HG03045 (cell line): ENCODE results near the gene SEMA5B.

Experiments
- ATAC-seq: cut with Tn5 transposase; IDR thresholded peaks from one replicate; pipeline ENCODE4 v1.9.1; 2021; ENCODE audit warnings: mild to moderate bottlenecking, moderate library complexity; ENCODE audit not compliant: unreplicated experiment

The SEMA5B gene

DNA sequence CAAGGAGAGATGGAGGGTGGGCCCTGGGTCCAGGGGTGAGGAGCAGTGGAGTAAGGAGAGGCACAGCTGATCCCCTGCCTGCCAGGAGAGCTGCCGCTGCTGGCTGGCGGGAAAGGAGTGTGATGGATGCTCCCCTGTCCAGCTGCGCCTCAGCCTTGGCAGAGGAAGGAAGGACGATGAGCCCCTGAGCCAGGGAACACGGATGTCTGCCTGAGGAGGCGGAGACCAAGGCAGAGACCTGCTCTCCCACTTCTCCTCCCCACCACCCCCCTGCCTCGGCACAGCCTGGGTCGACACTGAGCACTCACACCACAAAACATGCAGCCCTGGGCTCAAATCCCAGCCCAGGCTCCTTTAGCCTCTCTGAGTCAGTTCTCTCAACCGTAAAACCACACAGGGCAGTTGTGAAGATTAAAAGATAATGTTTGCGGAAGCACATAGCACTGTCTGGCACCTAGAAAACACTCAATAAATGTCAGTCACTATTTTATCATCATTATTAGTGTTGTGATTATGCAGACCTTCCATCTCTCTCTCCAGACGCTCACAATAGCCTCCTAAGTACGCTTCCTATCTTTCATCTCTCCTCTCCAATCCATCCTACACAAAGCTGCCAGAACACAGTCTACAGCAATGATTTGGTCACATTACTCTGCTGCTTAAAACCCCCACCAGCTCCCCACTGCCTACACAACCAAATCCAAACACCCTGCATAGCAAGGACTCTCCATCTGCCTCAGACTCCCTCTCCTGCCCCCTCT lies 52.2 kb downstream of the SEMA5B start:
- no peak for ATAC-seq

DNA sequence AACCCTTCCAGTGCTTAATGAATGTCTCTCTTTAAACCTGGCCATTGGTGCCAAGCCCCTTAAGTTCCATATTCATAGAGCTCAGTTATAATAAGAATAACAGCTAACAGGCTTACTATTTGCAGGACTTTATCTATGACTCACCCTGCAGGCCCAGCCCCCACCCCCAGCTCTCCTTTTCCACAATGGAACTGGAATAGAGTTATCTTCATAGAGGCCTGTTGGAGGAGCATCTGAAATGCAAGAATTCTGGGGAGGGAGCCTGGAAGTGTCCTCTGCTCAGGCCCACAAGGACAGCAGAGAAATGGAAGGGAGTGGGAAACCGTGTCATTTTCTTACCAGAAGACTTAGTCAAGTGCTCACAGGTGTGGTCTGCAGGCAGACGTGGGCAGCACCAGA lies 52.8 kb downstream of the SEMA5B start:
- ATAC-seq: no peak

DNA sequence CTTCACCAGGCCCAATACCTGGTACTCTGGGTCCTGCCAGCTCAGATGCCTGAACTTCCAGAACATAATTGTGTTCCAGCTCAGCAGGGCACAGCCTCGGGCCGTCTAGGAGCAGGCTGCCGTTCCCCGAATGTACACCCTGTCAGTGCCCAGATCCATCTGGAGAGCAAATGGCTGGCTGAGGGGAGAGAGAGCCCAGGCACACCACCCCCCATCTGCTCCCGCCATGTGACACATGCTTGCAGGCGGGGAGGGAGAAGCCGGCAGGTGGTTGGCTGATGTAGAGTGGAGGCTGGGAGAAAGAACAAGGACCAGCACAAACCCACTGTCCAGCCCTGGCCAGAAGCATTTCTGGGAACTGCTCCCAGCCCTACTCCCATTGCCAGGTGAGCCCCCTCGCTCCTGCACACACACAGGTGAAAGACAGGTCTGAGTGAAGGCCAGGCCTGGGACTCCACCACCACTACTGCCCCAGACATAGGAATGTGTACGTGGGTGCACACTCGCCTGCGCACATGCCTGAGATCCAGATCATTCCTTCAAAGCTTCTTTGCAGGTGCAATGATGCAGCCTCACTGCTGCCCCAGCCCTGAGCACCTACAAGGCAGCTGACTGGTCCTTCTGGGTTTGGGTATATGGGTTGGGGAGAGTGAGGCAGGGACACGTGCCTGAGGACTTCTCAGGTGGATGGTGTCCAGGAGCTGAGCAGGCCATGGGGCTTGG lies 53.5 kb downstream of the SEMA5B start:
- no peak for ATAC-seq

DNA sequence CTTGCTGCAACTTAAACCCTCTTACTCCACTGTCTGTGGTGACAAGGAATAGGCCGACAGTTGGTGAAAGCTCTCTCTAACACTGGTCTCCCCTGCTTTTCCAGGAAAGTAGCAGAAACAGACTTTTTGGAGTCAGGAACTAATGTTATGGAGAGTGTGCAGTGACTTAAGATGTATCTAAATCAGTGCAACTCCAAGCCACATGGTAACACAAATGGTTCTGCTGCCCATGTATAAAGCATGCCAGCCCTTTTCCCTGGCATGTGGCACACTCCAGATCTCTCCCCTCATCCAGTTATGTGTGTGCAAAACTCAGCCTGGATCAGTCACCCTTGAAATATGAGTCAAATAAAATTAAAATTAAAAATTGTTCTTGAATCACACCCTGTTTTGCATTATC lies 55.4 kb downstream of the SEMA5B start:
- no peak for ATAC-seq

DNA sequence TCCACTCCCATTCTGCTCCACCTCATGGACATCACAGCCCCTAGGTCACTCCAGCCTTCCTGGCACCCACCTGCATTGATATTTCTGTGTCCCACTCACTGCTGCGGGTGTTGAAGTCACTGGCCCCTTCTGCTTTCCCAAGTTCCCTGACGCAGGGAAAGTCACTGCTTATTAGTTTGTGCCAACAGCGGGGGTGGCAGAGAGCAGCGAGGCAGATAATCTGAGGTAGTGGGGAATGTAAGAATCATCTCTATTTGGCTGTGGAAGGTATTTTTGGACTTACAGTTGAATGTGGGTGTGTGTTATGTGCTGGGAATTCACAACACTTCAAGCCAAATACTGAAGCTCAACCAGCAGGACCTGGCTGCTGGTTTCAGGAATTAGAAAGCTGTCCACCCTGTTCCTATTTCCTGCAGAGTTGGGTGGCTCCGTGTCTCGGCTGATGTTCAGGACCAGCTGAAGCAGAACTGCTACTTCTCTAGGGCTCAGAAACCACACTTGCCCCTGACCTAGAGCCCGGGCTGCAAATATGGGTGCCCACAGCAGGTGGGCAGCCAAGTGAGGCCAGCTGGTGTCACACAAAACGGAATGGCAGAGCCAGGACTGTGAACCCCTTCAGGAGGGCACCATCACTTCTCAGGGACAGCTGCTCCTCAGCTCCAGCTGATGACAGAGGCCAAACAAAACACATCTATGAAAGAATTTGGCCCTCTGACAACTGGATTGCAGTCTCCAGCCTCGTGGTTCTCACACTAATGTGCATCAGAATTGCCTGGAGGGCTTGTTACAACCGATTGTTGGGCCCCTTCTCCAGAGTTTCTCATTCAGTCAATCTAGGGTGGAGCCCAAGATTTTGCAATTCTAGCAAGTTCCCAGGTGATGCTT lies 57.7 kb downstream of the SEMA5B start:
- no peak for ATAC-seq

DNA sequence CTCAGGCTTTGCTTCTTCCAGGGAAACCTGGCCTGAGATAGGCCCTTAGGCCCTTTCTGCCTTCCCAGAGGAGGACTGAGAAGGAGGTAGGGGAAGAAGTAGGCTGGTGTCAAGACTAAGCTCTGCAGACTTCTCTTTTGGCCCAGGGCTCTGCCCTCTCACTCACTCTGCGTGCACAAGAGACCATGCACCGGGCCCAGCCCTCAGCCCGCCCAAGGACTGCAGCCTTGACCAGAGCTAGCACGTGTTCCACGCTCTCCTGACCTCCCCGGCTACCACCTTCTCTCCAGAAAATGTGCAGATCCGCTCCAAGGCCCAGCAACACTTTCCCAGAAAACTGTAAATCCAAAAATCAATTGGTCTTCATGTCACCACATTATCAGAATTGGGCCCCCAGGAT lies 59.8 kb downstream of the SEMA5B start:
- ATAC-seq: no peak

DNA sequence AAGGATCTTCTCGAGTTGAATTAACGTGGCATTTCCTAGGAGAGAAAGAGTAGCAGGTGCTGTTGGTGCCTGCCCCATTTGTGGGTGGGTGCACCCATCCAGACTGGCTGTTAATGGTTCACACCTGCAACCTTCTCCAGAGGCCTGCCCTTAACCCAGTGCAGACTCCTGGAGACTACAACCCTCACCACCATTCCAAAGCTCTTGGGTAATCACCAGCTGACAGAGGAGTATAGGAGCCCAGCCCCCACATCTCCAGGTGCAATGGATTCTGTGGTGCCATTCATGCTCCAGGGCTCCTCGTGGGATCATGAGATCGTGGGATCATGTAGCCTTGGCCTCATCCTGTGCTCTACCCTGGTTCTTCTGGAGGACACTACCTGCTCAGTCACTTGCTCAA lies 60.2 kb downstream of the SEMA5B start:
- ATAC-seq: no peak

DNA sequence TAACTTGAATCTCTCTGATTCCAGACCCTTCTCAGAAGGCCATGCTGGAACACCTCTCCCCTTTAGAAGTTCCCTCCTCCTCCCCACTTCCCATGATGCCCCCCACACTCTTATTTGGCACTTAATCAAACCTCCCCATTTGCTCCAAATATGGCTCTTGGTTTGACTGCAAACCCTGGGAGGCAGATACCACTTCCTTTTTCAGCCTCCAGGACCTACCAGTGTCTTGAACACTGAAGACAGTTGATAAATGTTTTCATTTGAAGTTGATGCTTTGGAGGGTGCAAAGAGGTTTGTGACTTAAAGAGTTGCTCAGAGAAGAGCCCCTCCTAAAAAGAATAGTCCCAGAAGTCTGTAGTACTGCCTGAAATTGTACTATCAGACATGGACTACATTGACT lies 61.5 kb downstream of the SEMA5B start:
- ATAC-seq: no peak

DNA sequence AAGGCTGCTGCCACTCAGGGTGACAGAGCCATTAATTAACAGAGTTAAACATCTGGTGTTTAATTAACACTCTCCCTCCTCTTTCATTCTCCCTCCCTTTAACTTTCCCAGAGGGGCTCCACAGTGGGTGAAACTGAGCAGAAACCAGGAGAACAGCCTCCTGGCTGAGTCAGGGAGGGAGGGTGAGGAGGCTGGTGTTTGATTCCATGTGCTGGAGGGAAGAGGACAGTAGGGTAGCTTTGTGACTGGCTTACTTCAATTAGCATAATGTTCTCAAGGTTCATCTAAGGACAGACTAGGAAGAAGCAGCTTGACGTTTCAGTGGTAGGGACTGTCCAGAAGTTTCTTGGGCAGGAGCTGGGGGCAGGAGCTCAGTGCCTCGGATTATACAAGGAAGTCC lies 62.8 kb downstream of the SEMA5B start:
- ATAC-seq: no peak

DNA sequence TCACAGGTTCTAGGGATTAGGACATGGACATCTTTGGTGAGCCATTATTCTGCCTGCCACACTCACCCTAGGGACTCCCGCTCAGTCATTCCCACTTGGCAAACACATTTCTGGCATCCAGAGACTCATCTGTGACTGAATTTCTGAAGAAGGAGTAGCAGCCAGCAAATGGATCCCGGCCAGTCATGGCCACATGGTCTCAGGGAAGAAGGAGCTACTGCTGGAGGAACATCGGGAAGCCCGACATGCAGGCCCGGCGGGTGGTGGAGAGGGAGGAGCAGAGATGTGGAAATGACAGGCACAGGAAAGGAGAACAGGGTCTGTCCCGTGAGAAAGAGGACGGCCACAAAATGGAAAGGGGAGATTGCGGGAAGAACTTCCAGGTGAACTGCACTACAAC lies 65.4 kb downstream of the SEMA5B start:
- no peak for ATAC-seq

DNA sequence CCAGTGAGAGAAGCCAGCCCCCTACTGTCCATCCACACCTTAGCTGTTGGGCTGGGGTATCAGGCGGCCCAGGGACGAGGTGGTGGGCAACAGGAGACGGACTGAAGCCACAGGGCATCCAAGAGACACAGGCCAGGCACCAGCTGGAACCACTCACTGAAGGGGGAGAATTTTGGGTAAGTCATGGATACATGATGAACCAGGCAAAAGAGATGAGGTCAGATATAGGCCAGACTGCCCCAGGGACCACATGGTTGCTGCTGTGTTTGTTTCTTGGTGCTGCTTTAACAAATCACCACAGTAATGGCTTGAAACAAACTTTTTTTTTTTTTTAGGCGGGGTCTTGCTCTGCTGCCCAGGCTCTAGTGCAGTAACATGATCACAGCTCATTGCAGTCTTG lies 66.4 kb downstream of the SEMA5B start:
- ATAC-seq: no peak

DNA sequence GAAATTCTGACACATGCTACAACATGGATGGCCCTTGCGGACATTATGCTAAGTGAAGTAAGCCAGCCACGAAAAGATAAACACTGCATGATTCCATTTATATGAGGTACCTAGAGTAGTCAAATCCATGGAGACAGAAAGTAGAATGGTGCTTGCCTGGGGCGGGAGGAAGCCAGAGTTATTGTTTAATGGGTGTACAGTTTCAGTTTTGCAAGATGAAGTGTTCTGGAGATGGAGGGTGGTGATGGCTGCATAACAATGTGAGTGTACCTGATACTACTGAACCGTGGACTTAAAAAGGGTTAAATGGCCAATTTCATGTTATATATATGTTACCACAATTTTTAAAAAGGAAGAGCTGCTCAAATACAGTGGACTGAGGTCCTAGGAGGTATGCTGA lies 66.9 kb downstream of the SEMA5B start:
- ATAC-seq: no peak

DNA sequence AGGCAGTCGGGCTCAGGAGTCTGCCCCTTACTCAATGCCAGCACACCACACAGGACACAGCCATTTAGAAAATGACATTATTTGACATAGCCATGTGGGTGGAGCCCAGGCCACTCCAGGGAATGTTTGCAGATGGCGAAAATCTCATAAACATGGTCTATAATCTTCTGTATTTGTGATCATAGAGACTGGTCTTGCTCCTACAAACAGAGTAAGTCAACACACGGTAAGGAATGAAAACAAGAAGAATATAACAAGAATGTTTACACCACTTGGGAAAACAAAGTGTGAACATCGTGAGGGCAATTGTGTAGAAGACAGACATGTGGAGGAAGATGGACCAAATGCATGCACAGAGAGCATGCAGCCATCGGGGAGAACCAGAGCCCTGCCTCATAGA lies 68.2 kb downstream of the SEMA5B start:
- no peak for ATAC-seq

DNA sequence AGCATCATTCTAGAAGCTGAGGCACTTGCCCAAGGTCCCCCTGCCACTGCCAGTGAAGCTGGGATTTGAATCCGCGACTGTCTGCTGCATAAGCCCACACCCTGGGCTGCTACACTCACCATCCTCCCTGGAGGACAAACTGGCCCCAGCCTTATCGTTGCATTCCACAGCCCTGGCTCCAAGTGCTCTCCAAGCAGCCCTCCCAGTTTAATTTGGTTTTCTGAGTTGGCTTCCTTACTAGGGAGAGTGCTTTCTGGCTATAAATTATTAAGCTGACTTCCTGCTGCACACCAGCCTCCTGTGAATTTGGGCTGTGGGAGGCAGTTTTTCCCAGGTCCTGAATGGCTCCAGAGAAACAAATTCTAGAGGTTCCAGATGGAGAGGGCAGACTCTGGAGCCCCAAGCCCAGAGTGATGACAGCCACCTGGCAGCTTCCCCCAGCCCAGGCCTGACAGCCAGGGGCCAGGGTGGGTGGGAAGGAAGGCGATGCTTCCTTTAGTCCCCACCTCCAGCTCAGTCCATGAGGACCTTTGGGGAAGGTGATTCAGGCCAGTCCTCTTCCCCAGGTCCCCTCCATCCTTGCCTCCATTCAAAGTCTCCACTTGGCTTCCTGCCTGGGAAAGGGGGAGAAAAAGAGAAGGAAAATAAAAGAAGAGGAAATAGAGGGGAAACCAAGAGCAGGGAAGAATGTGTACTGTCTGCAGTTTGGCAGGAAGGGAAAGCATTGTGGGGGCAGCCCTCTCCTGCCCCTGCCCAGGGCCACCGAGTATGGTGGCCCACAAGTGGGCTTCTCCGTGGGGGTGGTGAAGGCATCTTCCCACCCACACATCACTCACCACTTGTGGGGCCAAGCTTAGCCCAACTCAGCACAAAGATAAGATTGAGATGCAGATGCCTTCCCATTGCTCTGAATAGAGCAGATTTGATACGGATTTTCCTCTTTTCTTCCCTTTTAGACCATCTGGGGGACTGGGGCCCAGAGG lies 69.6 kb downstream of the SEMA5B start:
- no peak for ATAC-seq

DNA sequence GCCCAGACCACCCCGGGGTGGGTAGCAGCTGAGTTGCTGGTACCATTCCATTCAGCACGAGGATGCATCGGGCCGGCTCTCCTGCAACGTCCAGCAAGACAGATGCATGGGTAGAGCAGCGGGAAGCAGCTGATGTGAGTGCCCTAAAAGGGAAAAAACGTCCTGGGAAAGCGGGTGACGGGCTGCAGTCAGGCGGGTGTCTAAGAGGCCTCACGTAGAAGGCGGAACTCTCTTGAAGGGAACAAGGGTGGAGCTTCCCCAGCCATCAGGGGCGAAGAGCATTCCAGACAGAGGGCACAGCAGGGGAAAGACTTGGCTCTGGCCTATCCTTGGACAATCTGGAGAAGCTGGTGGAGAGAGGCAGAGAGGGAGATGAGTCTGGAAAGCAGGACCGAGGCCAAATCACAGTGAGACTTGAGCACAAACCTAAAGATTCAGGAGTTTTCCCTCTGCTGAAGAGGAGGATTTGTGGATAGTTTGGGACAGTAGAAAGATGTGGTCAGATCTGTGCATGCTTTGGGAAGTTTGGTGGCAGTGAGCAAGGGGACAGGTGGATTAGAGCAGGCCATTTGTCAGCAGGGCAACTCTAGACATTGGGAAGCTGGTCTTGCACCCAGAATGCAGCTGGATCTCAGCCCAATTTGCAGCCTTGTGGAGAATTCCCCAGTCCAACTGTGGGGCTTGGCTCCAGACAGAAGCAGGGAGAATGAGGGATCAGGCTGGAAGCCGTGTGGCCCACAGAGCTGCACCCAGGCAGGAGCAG lies 70.7 kb downstream of the SEMA5B start:
- ATAC-seq: no peak

DNA sequence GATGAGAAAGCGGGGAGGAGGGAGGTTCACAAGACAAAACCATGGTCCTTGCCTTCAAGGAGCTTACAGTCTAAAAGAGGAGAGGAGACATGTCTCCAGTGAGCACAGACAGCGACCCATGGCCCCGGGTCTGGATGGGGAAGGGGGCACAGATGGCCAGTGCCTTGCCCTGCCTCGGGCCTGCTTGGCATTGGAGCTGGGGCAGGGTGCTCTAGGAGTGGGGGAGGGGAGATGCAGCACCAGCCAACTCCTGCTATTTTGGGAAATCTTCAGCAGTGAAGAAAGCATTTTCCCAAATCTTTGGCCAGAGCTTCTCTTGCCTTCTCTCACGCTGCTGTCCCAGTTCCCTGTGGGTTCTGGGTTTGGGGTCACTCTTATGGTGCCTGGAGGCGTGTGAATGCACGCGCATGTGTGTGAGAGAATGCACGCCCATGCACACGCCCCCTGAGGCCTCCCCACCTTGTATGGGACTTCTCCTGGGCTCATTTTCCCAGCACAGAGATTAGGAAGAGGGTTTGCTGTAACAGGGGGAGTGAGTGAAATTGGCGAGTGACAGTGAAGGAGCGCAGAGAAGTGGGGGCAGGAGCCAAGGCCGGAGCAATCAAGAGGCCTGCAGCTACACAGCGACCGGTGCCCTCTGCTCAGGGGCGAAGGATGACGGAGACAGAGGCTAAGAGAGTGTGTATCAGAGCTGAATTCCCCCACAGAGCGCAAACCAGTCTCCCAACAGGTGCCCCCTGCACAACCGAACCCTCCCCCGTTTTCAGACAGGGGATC lies 71.5 kb downstream of the SEMA5B start:
- ATAC-seq: no peak

DNA sequence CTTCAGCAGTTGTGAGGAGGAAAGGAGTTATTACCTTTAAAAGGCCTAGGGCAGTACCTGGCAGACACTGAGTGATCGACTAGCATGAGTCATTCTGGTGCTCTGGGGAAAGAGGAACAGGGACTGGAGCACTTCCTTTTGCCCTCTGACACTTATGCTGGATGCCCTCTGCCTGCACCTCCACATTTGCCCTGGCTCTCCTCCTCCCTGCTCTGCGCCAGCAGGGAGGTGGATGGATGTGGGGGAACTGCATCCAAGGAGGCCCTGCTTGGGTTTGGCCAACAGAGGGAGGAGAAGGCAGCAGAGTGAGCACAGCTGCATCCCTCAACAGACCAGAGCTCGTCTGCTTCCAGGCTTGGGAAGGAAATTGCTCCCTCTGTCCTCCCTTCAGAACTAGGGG lies 75.0 kb downstream of the SEMA5B start:
- ATAC-seq: no peak

DNA sequence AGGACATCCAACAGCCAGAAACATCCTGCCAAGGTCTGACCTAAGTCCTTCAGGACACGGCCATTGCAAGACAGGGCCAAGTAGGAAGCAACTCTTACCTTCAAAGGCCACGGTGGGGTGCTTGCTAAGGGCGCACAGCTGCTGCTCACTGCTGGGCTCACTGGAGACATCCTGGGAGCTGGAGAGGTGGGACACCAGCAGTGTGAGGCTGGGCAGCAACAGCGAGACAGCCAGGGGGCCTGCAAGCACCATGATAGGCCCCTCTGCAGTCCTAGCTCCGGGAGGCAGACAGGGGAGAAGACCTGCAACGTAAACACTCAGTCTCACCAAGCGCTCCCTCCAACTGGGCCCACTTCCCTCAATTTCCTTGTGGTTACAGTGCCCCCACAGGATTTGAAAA lies 79.2 kb downstream of the SEMA5B start:
- ATAC-seq: no peak

DNA sequence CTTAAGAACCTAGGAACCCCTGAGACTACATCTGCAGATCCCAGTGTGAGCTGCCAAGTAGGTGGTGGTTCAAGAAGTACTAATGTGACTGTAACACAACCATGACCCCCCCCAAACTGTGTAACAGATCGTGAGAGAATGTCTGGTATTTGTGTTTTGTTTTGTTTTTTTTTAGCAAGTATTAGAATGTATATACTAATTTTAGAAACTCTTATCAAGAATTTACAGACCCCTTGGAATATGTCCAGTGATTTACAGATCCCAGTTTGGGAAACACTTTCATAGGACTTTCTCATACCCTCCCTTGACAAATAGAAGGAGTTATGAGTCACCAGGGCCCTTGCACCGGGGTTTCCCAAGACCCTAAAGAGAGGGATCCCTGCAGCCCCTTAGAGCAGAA lies 79.8 kb downstream of the SEMA5B start:
- no peak for ATAC-seq
